H1 (cell line): ENCODE measurements around the gene NUCB1. TPM values are rescaled to one million over a fixed set of nuclear protein-coding genes. Genes with fewer than 3 reads are reported as not detected.

Experiments used
- CTCF ChIA-PET: fragments of 300-600 bp; sonication (Branson Sonifier 250); formaldehyde crosslinking; loops from one replicate; lab custom pipeline; 2021; ENCODE audit not compliant: partially characterized antibody; lab: Charles Lee
- POLR2A ChIA-PET: fragments of 300-600 bp; sonication (Branson Sonifier 250); formaldehyde crosslinking; loops from one replicate; lab custom pipeline; 2021; ENCODE audit warnings: inconsistent platforms; ENCODE audit not compliant: partially characterized antibody; lab: Charles Lee
- DNase-seq, 2 experiments: peaks; one replicate each; pipeline versions ENCODE4 v3.0.0 to v3.0.0-alpha.2; 2010 to 2022; ENCODE audit warnings: low spot score in 2 of 2, low read depth in 1 of 2, mixed read lengths in 1 of 2
- FAIRE-seq: peaks from 2 replicates; lab custom pipeline; 2011; peaks lifted over from hg19 to GRCh38; lab: Jason Lieb, UNC
- H2AFZ ChIP-seq: 2 replicates; pipeline ENCODE4 v1.8.1; 2012; ENCODE audit warnings: low read length, inconsistent platforms
- H2AK5ac ChIP-seq: 2 replicates; pipeline ENCODE4 v1.6.1; 2013; ENCODE audit warnings: low read depth, low read length
- H2BK120ac ChIP-seq: replicated peaks from 2 replicates; pipeline ENCODE3; 2013; ENCODE audit warnings: low read depth, low read length, inconsistent platforms
- H2BK12ac ChIP-seq: 2 replicates; pipeline ENCODE4 v1.6.1; 2013; ENCODE audit warnings: low read depth, low read length
- H2BK15ac ChIP-seq: 2 replicates; pipeline ENCODE4 v1.6.1; 2013; ENCODE audit warnings: low read length
- H2BK20ac ChIP-seq: 2 replicates; pipeline ENCODE4 v1.6.1; 2013; ENCODE audit warnings: low read length
- H2BK5ac ChIP-seq: 2 replicates; pipeline ENCODE4 v1.6.1; 2013; ENCODE audit warnings: low read depth, low read length
- H3K14ac ChIP-seq: 2 replicates; pipeline ENCODE4 v1.6.1; 2013; ENCODE audit warnings: inconsistent platforms; ENCODE audit not compliant: insufficient read length
- H3K18ac ChIP-seq: 2 replicates; pipeline ENCODE4 v1.6.1; 2013; ENCODE audit warnings: low read length; ENCODE audit errors: extremely low read depth
- H3K23ac ChIP-seq: 2 replicates; pipeline ENCODE4 v1.6.1; 2013; ENCODE audit warnings: inconsistent platforms; ENCODE audit not compliant: insufficient read length
- H3K23me2 ChIP-seq: 2 replicates; pipeline ENCODE4 v1.6.1; 2013; ENCODE audit warnings: low read depth, low read length
- H3K27ac ChIP-seq: 2 replicates; pipeline ENCODE4 v1.6.1; 2011; ENCODE audit warnings: low read depth, low read length, inconsistent platforms
- H3K27me3 ChIP-seq, 4 experiments: replicated peaks in 1 of 4; 1 replicate in 1 of 4; 2 replicates in 3 of 4; pipeline versions ENCODE4 v1.6.1 to v1.8.1; 2011 to 2013; ENCODE audit warnings: low read length in 3 of 4, mild to moderate bottlenecking in 3 of 4, inconsistent platforms in 2 of 4, mixed read lengths in 2 of 4, moderate library complexity in 1 of 4; ENCODE audit not compliant: control insufficient read depth in 3 of 4, insufficient read depth in 3 of 4; ENCODE audit errors: extremely low read depth in 1 of 4
- H3K36me3 ChIP-seq, 4 experiments: 2 replicates each; pipeline versions ENCODE4 v1.6.1 to v1.8.1; 2011 to 2013; ENCODE audit warnings: mild to moderate bottlenecking in 4 of 4, low read length in 3 of 4, moderate library complexity in 2 of 4, control low read depth in 1 of 4, inconsistent platforms in 1 of 4; ENCODE audit not compliant: insufficient read depth in 4 of 4, control insufficient read depth in 2 of 4
- H3K4ac ChIP-seq: replicated peaks from 2 replicates; pipeline ENCODE3; 2013; ENCODE audit warnings: low read length, low read depth, mixed read lengths, inconsistent platforms; ENCODE audit not compliant: insufficient read length
- H3K4me1 ChIP-seq, 4 experiments: replicated peaks in 1 of 4; 1 replicate in 1 of 4; 2 replicates in 3 of 4; pipeline versions ENCODE4 v1.6.1 to v1.8.1; 2011 to 2013; ENCODE audit warnings: low read length in 3 of 4, inconsistent platforms in 2 of 4, mixed read lengths in 1 of 4; ENCODE audit not compliant: insufficient read depth in 4 of 4, control insufficient read depth in 3 of 4
- H3K4me2 ChIP-seq, 2 experiments: 2 replicates each; pipeline versions ENCODE4 v1.6.1 to v1.8.1; 2011 to 2013; ENCODE audit warnings: low read depth in 2 of 2, low read length in 2 of 2, control low read depth in 1 of 2, inconsistent platforms in 1 of 2, mild to moderate bottlenecking in 1 of 2; ENCODE audit not compliant: insufficient read depth in 1 of 2
- H3K4me3 ChIP-seq, 4 experiments: fragments of 200-600, 300-600 bp in 1 of 4; sonication (generic), shearing (Covaris generic), sonication (Bioruptor Twin) in 1 of 4; 2 replicates each; pipeline versions ENCODE4 v1.5.1 to v1.8.1; 2011 to 2016; ENCODE audit warnings: low read length in 4 of 4, low read depth in 3 of 4, control low read depth in 2 of 4, inconsistent platforms in 2 of 4, mild to moderate bottlenecking in 2 of 4, mixed read lengths in 1 of 4, moderate library complexity in 1 of 4; ENCODE audit not compliant: insufficient read depth in 2 of 4; ENCODE audit errors: extremely low read depth in 1 of 4
- H3K56ac ChIP-seq: replicated peaks from 2 replicates; pipeline ENCODE3; 2013; ENCODE audit warnings: low read depth, mild to moderate bottlenecking, mixed read lengths, low read length, inconsistent platforms; ENCODE audit not compliant: insufficient read length
- H3K79me1 ChIP-seq: 2 replicates; pipeline ENCODE4 v1.6.1; 2013; ENCODE audit warnings: low read depth, low read length, control low read depth
- H3K79me2 ChIP-seq, 2 experiments: 2 replicates each; pipeline versions ENCODE4 v1.6.1 to v1.8.1; 2012 to 2013; ENCODE audit warnings: low read length in 2 of 2, mild to moderate bottlenecking in 2 of 2, inconsistent platforms in 1 of 2; ENCODE audit not compliant: insufficient read depth in 2 of 2, control insufficient read depth in 1 of 2
- H3K9ac ChIP-seq, 4 experiments: replicated peaks in 1 of 4; 1 replicate in 1 of 4; 2 replicates in 3 of 4; pipeline versions ENCODE4 v1.6.1 to v1.8.1; 2011 to 2013; ENCODE audit warnings: low read depth in 3 of 4, low read length in 3 of 4, control low read depth in 2 of 4, mild to moderate bottlenecking in 2 of 4, moderate library complexity in 2 of 4, inconsistent platforms in 1 of 4; ENCODE audit errors: extremely low read depth in 1 of 4
- H3K9me3 ChIP-seq, 2 experiments: 2 replicates each; pipeline versions ENCODE4 v1.6.1 to v1.8.1; 2012 to 2013; ENCODE audit warnings: mild to moderate bottlenecking in 2 of 2, moderate library complexity in 2 of 2, control low read depth in 1 of 2, inconsistent platforms in 1 of 2, low read depth in 1 of 2, low read length in 1 of 2, mixed read lengths in 1 of 2; ENCODE audit not compliant: insufficient read depth in 2 of 2
- H4K20me1 ChIP-seq, 2 experiments: replicated peaks in 1 of 2; 2 replicates each; pipeline versions ENCODE3 to v1.8.1; 2011 to 2013; ENCODE audit warnings: inconsistent platforms in 2 of 2, low read length in 2 of 2, mild to moderate bottlenecking in 1 of 2; ENCODE audit not compliant: insufficient read depth in 2 of 2, control insufficient read depth in 1 of 2
- H4K5ac ChIP-seq: 2 replicates; pipeline ENCODE4 v1.6.1; 2013; ENCODE audit warnings: low read length, low read depth, mixed read lengths, inconsistent platforms; ENCODE audit not compliant: insufficient read length
- H4K8ac ChIP-seq: 2 replicates; pipeline ENCODE4 v1.8.0; 2013; ENCODE audit warnings: mild to moderate bottlenecking, moderate library complexity, low read length, inconsistent platforms; ENCODE audit not compliant: insufficient read depth; ENCODE audit errors: extremely low read depth
- H4K91ac ChIP-seq: replicated peaks from 2 replicates; pipeline ENCODE3; 2013; ENCODE audit warnings: low read length, mixed read lengths, inconsistent platforms; ENCODE audit not compliant: insufficient read length
- CBX8 ChIP-seq: fragments of 300-800, 300-1000 bp; sonication (generic); IDR thresholded peaks from 2 replicates; pipeline ENCODE4 v1.7.1; 2016; ENCODE audit warnings: low read depth, low read length, borderline replicate concordance
- CEBPB ChIP-seq: IDR thresholded peaks from 2 replicates; pipeline ENCODE4 v1.6.1; 2012; ENCODE audit warnings: low read depth, low read length
- CTCF ChIP-seq, 3 experiments: IDR thresholded peaks; 1 replicate in 2 of 3; 2 replicates in 1 of 3; pipeline versions ENCODE4 v1.5.1 to v1.6.1; 2011; ENCODE audit warnings: low read length in 3 of 3, mild to moderate bottlenecking in 3 of 3, inconsistent platforms in 2 of 3, low read depth in 1 of 3, moderate library complexity in 1 of 3; ENCODE audit not compliant: insufficient read depth in 1 of 3; ENCODE audit errors: control extremely low read depth in 1 of 3
- EGR1 ChIP-seq: IDR thresholded peaks from 2 replicates; pipeline ENCODE4 v1.6.1; 2011; ENCODE audit warnings: low read depth, low read length, borderline replicate concordance
- KDM1A ChIP-seq: fragments of 200-600, 300-600 bp; sonication (generic); IDR thresholded peaks from 2 replicates; pipeline ENCODE4 v1.7.1; 2016; ENCODE audit warnings: mild to moderate bottlenecking, low read length, borderline replicate concordance
- PHF8 ChIP-seq: fragments of 200-600 bp; sonication (generic); conservative IDR thresholded peaks from 2 replicates; pipeline ENCODE4 v1.7.1; 2012; ENCODE audit warnings: low read depth, mild to moderate bottlenecking, inconsistent platforms, low read length, moderate library complexity
- SP1 ChIP-seq: IDR thresholded peaks from 2 replicates; pipeline ENCODE4 v1.6.1; 2011; ENCODE audit warnings: low read depth, low read length
- TBP ChIP-seq: IDR thresholded peaks from 2 replicates; pipeline ENCODE4 v1.6.1; 2011; ENCODE audit warnings: low read depth, low read length, improper control_type of control experiment
- USF2 ChIP-seq: IDR thresholded peaks from 2 replicates; pipeline ENCODE4 v1.6.1; 2011; ENCODE audit warnings: low read length, improper control_type of control experiment
- YY1 ChIP-seq: IDR thresholded peaks from 2 replicates; pipeline ENCODE4 v1.6.1; 2011; ENCODE audit warnings: low read depth, mild to moderate bottlenecking, low read length
- WGBS, 2 experiments: shearing (Covaris generic) in 1 of 2; methylation state at CpG; one replicate each; pipeline versions ENCODE4 v1.1.6 to v1.1.7; 2013 to 2015; ENCODE audit warnings: low lambda C conversion rate in 2 of 2, mixed read lengths in 2 of 2, inconsistent platforms in 1 of 2, low coverage in 1 of 2, missing lambda C conversion rate in 1 of 2; ENCODE audit not compliant: insufficient replicate concordance in 2 of 2, insufficient coverage in 1 of 2, insufficient read length in 1 of 2; ENCODE audit errors: extremely low coverage in 1 of 2, missing lambda C conversion rate in 1 of 2; 5-methylcytosine and 5-hydroxymethylcytosine counted together
- polyA plus RNA-seq, 7 experiments: library from polyadenylated mRNA; depleted of rRNA in 3 of 7; stranded (reverse) in 5 of 7; unstranded in 2 of 7; fragments of >200 nt in 5 of 7; fragments of 200-250 nt in 2 of 7; gene quantifications; 1 replicate in 5 of 7; 2 replicates in 1 of 7; 4 replicates in 1 of 7; pipeline versions ENCODE4 v1.2.1 to v1.2.3, GENCODE V29; 2011 to 2013; ENCODE audit warnings: missing spikeins in 2 of 7, mixed read lengths in 2 of 7
- total RNA-seq: library from RNA; stranded (reverse); fragmentation: NEBNext Ultra II Directional; extraction: Animal tissue kit (Norgen Biotek cat#: 25700); gene quantifications from 2 replicates; pipeline ENCODE4 v1.2.1, GENCODE V29; 2021

NUCB1 gene
- total and polyA plus RNA-seq, 2 of the 8 experiments (the other 6 are each of a cell fraction or from before 2014, with no cell fraction given), result 111 to 121 TPM

GRCh38 chr19:48953141-48953540 is 53.0 kb downstream of the NUCB1 start:
- Histone ChIP-seq H3K23me2 (no peaks in the 10 kb centered on the region; the same call in 1 of the 2 replicates), H2BK20ac (no peak overlapping the region), H2AFZ (no peak overlapping the region), H3K23ac (no peak overlapping the region), H3K4me2 (no peak overlapping the region), H2AK5ac (no peak overlapping the region), H2BK12ac (no peak overlapping the region), H3K9me3 (no peaks in the 10 kb centered on the region), H2BK5ac (no peak overlapping the region), H2BK15ac (no peak overlapping the region), H3K27me3 (no peaks in the 10 kb centered on the region; a peak in 1 of 7 replicates), H3K4ac (no peak overlapping the region), H4K91ac (no peak overlapping the region), H4K5ac (no peak overlapping the region), H3K18ac (no peak overlapping the region), H3K79me2 (peaks cover 0 to 19% of the 10 kb centered on the region in 2 experiments; a peak in 2 of 4 replicates), H3K9ac (no peak overlapping the region), H3K56ac (no peak overlapping the region), H3K14ac (no peak overlapping the region), H3K4me1 (peaks cover 0 to 11% (median 6%) of the 10 kb centered on the region in 4 experiments; a peak in 5 of 7 replicates), H4K8ac (no peak overlapping the region), H3K27ac (no peak overlapping the region), H3K79me1 (no peaks in the 10 kb centered on the region; the same call in 1 of the 2 replicates), H3K4me3 (no peak overlapping the region), H2BK120ac (no peak overlapping the region), H3K36me3 (peaks cover 4 to 15% (median 9%) of the 10 kb centered on the region in 4 experiments; a peak in 6 of 8 replicates), H4K20me1 (peaks cover 2% of the 10 kb centered on the region in 2 experiments)
- ChIA-PET CTCF (interaction anchor here (0.6 to 1.5 kb wide), 10 partner anchors 9 to 553 kb away, joined by 3 to 6 read pairs (median 3); partner anchors contain the start of gene FTL), POLR2A (interaction anchor here (0.6 to 3.8 kb wide), 7 partner anchors 9 to 185 kb away, joined by 3 to 27 read pairs (median 9); partner anchors contain the start of gene FTL)
- FAIRE-seq (no peak), DNase-seq (no peak)
- WGBS, 2 experiments, result 91% methylated on average over 4 of the region's 4 CpGs; no CpG with 5 or more reads in 1 of the 2 experiments
- TF ChIP-seq CBX8 (no peak), YY1 (no peak), KDM1A (no peak), EGR1 (no peak), PHF8 (no peak), CEBPB (no peak), SP1 (no peak), TBP (no peak), USF2 (no peak), CTCF (IDR thresholded peaks at IDR 0.05; ENCODE audit: control extremely low read depth in 1 of 3, insufficient read depth in 1 of 3, low read depth in 1 of 3, low read length in 3 of 3) (no peak)
